Loucy (cell line): ENCODE results near the gene LRRK1.

Experiments used
- H2AFZ ChIP-seq: fragments of 200-600 bp; sonication (generic); 2 replicates; pipeline ENCODE4 v1.6.0; 2016; ENCODE audit warnings: antibody characterized with exemption, mild to moderate bottlenecking, low read length, moderate library complexity
- H3F3A ChIP-seq: fragments of 200-600 bp; 2 replicates; pipeline ENCODE4 v1.6.0; 2016; ENCODE audit warnings: antibody characterized with exemption, low read depth, mild to moderate bottlenecking
- H3K27me3 ChIP-seq: fragments of 200-600 bp; sonication (generic); 2 replicates; pipeline ENCODE4 v1.6.1; 2014; ENCODE audit warnings: low read length, mild to moderate bottlenecking; ENCODE audit not compliant: insufficient read depth, poor library complexity, severe bottlenecking
- H3K36me3 ChIP-seq: fragments of 200-600 bp; sonication (generic); 2 replicates; pipeline ENCODE4 v1.6.1; 2016; ENCODE audit warnings: low read length; ENCODE audit not compliant: insufficient read depth
- H3K4me1 ChIP-seq: fragments of 200-600 bp; sonication (generic); 2 replicates; pipeline ENCODE4 v1.5.1; 2014; ENCODE audit warnings: low read length, mild to moderate bottlenecking; ENCODE audit not compliant: insufficient read depth, poor library complexity, severe bottlenecking
- H3K4me2 ChIP-seq: fragments of 200-600 bp; sonication (generic); 2 replicates; pipeline ENCODE4 v1.6.0; 2014; ENCODE audit warnings: antibody characterized with exemption, low read length, low read depth, mild to moderate bottlenecking; ENCODE audit not compliant: poor library complexity, severe bottlenecking
- H3K4me3 ChIP-seq: fragments of 200-600 bp; sonication (generic); 2 replicates; pipeline ENCODE4 v1.5.1; 2014; ENCODE audit warnings: low read length, mild to moderate bottlenecking, mixed read lengths; ENCODE audit not compliant: poor library complexity, severe bottlenecking
- H3K79me2 ChIP-seq: fragments of 200-600 bp; sonication (generic); 2 replicates; pipeline ENCODE4 v1.6.1; 2014; ENCODE audit warnings: low read length; ENCODE audit not compliant: insufficient read depth
- H3K9ac ChIP-seq: fragments of 200-600 bp; sonication (generic); 2 replicates; pipeline ENCODE4 v1.6.0; 2014; ENCODE audit warnings: mild to moderate bottlenecking, low read depth, low read length, moderate library complexity; ENCODE audit not compliant: poor library complexity, severe bottlenecking
- H3K9me2 ChIP-seq: fragments of 200-600 bp; sonication (generic); replicated peaks from 2 replicates; pipeline ENCODE4 v1.6.1; 2016; ENCODE audit warnings: low read depth, low read length, mixed read lengths
- H3K9me3 ChIP-seq: fragments of 200-600 bp; sonication (generic); 2 replicates; pipeline ENCODE4 v1.6.1; 2014; ENCODE audit warnings: mild to moderate bottlenecking, antibody characterized with exemption, low read length, low read depth; ENCODE audit not compliant: insufficient read depth
- H4K20me1 ChIP-seq: fragments of 200-600 bp; sonication (generic); 2 replicates; pipeline ENCODE4 v1.6.0; 2014; ENCODE audit warnings: antibody characterized with exemption, low read length, mild to moderate bottlenecking; ENCODE audit not compliant: insufficient read depth, poor library complexity, severe bottlenecking
- EZH2phosphoT487 ChIP-seq: fragments of 200-600 bp; IDR thresholded peaks from 2 replicates; pipeline ENCODE4 v1.6.1; 2018; ENCODE audit warnings: antibody characterized with exemption, mild to moderate bottlenecking, moderate library complexity, borderline replicate concordance
- TF ChIP-seq, protein P1 (sequence below): fragments of 200-600 bp; sonication (generic); conservative IDR thresholded peaks from 2 replicates; pipeline ENCODE4 v1.5.1; 2014; ENCODE audit warnings: mild to moderate bottlenecking, antibody characterized with exemption, low read length

LRRK1 gene

DNA sequence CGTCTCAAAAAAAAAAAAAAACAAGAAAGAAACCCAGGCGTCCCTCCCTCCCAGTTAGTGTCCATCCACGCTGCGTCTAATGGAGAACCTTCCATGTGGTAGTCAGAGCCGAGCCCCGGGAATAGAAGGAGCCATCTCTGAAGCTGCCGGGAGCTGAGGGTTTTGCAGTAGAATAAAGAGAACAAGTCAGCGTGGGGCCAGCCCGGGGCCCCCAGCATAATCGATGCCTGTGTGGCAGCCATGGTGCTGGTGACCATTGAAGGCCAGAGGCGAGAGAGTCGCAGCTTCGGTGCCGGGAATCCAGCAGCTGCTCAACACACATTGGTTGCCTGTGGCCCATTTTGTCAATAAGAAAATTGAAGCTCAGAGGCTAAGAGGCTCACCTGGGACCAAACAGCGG is 181.0 kb downstream of the LRRK1 start:
- no peak overlapping the region for H3K4me3 ChIP-seq
- no peak overlapping the region for H3K4me2 ChIP-seq
- no peaks in the 10 kb centered on the region for H3K79me2 ChIP-seq
- H3K9me2 ChIP-seq, result no peaks in the 10 kb centered on the region
- H3K36me3 ChIP-seq, result no peaks in the 10 kb centered on the region
- no peaks in the 10 kb centered on the region for H4K20me1 ChIP-seq
- peaks cover 7% of the 10 kb centered on the region for H3K4me1 ChIP-seq
- H3K9me3 ChIP-seq, result no peaks in the 10 kb centered on the region
- no peaks in the 10 kb centered on the region for H3F3A ChIP-seq
- no peak overlapping the region for H2AFZ ChIP-seq
- H3K27me3 ChIP-seq, result no peaks in the 10 kb centered on the region
- no peak for TF ChIP-seq EZH2phosphoT487
- TF ChIP-seq, protein P1, sequence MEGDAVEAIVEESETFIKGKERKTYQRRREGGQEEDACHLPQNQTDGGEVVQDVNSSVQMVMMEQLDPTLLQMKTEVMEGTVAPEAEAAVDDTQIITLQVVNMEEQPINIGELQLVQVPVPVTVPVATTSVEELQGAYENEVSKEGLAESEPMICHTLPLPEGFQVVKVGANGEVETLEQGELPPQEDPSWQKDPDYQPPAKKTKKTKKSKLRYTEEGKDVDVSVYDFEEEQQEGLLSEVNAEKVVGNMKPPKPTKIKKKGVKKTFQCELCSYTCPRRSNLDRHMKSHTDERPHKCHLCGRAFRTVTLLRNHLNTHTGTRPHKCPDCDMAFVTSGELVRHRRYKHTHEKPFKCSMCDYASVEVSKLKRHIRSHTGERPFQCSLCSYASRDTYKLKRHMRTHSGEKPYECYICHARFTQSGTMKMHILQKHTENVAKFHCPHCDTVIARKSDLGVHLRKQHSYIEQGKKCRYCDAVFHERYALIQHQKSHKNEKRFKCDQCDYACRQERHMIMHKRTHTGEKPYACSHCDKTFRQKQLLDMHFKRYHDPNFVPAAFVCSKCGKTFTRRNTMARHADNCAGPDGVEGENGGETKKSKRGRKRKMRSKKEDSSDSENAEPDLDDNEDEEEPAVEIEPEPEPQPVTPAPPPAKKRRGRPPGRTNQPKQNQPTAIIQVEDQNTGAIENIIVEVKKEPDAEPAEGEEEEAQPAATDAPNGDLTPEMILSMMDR, result no peak
- H3K9ac ChIP-seq, result no peak overlapping the region

DNA sequence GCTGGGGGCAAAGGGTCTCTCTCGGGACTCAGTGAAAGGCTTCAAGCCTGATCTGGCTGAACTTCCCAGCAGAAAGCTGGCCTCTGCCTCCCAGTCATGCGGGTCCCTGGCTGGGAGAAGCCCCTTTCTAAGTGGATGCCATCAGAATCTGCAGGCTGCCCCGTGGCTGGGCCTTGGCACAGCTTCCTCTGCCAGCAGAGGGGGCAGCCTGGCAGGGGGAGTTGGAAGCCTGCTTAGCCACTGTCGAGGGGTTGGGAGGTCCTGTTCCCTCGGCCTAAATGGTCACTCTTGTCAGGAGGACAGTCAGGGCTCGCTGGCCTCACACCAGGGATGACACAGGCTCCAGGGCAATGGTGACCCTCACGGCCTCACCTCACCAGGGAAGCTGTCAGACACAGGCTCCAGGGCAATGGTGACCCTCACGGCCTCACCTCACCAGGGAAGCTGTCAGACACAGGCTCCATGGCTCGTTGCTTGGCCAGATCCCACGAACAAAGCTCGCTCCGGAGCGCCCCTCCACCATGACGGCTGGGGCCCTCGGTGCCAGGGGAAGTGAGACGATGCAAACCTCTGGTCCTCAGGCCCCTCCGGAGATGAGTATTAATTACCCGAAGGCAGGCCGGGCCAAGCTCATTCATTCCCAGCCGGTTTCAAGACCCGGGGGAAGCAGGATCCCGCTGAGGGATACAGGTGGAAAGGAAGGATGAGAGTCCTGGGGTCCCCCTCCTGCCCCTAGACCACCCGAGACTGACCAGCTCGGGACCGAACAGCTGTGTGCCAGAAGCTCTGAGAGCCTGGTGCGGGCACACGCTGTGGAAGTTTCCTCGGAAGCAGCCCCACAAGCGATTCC is 181.7 kb downstream of the LRRK1 start:
- Histone ChIP-seq H3K9me2 (no peaks in the 10 kb centered on the region), H3F3A (no peaks in the 10 kb centered on the region), H3K4me1 (peaks cover 14% of the 10 kb centered on the region), H3K4me2 (no peak overlapping the region), H3K36me3 (no peaks in the 10 kb centered on the region), H3K27me3 (no peaks in the 10 kb centered on the region), H2AFZ (no peak overlapping the region), H4K20me1 (no peaks in the 10 kb centered on the region), H3K79me2 (no peaks in the 10 kb centered on the region), H3K9me3 (no peaks in the 10 kb centered on the region), H3K4me3 (no peak overlapping the region), H3K9ac (no peak overlapping the region)
- TF ChIP-seq EZH2phosphoT487, result no peak
- TF ChIP-seq, protein P1, result peak; percentile 41

DNA sequence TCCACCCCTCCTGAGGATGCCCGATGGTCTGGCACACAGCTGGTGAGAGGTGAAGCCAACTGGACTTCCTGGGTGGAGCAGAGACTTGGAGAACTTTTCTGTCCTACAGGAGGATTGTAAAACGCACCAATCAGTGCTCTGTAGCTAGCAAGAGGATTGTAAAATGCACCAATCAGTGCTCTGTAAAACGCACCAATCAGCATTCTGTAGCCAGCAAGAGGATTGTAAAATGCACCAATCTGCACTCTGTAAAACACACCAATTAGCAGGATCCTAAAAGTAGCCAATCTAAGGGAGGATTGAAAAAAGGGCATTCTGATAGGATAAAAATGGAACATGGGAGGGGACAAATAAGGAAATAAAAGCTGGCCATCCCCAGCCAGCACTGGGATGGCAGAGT is 182.5 kb downstream of the LRRK1 start:
- Histone ChIP-seq H3K4me2 (no peak overlapping the region), H3K4me1 (peaks cover 14% of the 10 kb centered on the region), H3K9me3 (no peaks in the 10 kb centered on the region), H3K9ac (no peak overlapping the region), H3K79me2 (no peaks in the 10 kb centered on the region), H3K27me3 (no peaks in the 10 kb centered on the region), H4K20me1 (no peaks in the 10 kb centered on the region), H3K9me2 (no peaks in the 10 kb centered on the region), H3F3A (no peaks in the 10 kb centered on the region), H3K4me3 (no peak overlapping the region), H2AFZ (no peak overlapping the region), H3K36me3 (no peaks in the 10 kb centered on the region)
- TF ChIP-seq EZH2phosphoT487, result no peak
- TF ChIP-seq, protein P1, result no peak
